SK-N-SH treated with all-trans-retinoic acid at 6 μM for 48 hours (cell line): ENCODE results near the gene IL1RN.
A peak's percentile ranks its signal among the peaks of the same experiment; 100 is the strongest.

Source experiments
- ATAC-seq: fragments of 200-7000 bp; cut with Tn5 transposase; 3 replicates; pipeline ENCODE4 v1.9.1; 2020; ENCODE audit warnings: mild to moderate bottlenecking, moderate library complexity
- ARNTL ChIP-seq: fragments of 450-650 bp; formaldehyde crosslinking; IDR thresholded peaks from 2 replicates; pipeline ENCODE4 v1.5.0; 2020; ENCODE audit warnings: low read depth, mild to moderate bottlenecking, moderate library complexity, borderline replicate concordance
- BACH2 ChIP-seq: fragments of 250-450 bp; sonication (Bioruptor Pico); IDR thresholded peaks from 2 replicates; pipeline ENCODE4 v1.9.0; 2021; ENCODE audit warnings: mild to moderate bottlenecking, borderline replicate concordance
- CSDC2 ChIP-seq: fragments of 250-450 bp; sonication (Bioruptor Pico); IDR thresholded peaks from 2 replicates; pipeline ENCODE4 v1.5.0; 2020; ENCODE audit warnings: mild to moderate bottlenecking, moderate library complexity
- ESRRG ChIP-seq: fragments of 250-450 bp; sonication (Bioruptor Pico); IDR thresholded peaks from 2 replicates; pipeline ENCODE4 v1.6.1; 2021; ENCODE audit warnings: mild to moderate bottlenecking
- GLIS3 ChIP-seq: fragments of 250-450 bp; sonication (Bioruptor Pico); IDR thresholded peaks from 2 replicates; pipeline ENCODE4 v1.5.0; 2020; ENCODE audit warnings: mild to moderate bottlenecking, moderate library complexity
- ISL1 ChIP-seq: fragments of 250-450 bp; sonication (Bioruptor Pico); IDR thresholded peaks from 2 replicates; pipeline ENCODE4 v2.1.2; 2022; ENCODE audit warnings: mild to moderate bottlenecking, moderate library complexity
- OSR1 ChIP-seq: fragments of 250-450 bp; sonication (Bioruptor Pico); IDR thresholded peaks from 2 replicates; pipeline ENCODE4 v1.8.0; 2022; ENCODE audit warnings: moderate library complexity, mild to moderate bottlenecking, inconsistent platforms
- PPARA ChIP-seq: fragments of 250-450 bp; sonication (Bioruptor Pico); IDR thresholded peaks from 2 replicates; pipeline ENCODE4 v1.5.0; 2020; ENCODE audit warnings: mild to moderate bottlenecking, borderline replicate concordance
- RARB ChIP-seq: fragments of 250-450 bp; sonication (Bioruptor Pico); IDR thresholded peaks from 2 replicates; pipeline ENCODE4 v1.8.0; 2021; ENCODE audit warnings: mild to moderate bottlenecking, moderate library complexity
- SNAI2 ChIP-seq: fragments of 250-450 bp; sonication (Bioruptor Pico); IDR thresholded peaks from 2 replicates; pipeline ENCODE4 v1.5.0; 2020; ENCODE audit warnings: mild to moderate bottlenecking, moderate library complexity
- TCF4 ChIP-seq: fragments of 250-450 bp; sonication (Bioruptor Pico); IDR thresholded peaks from 2 replicates; pipeline ENCODE4 v1.8.0; 2021; ENCODE audit warnings: mild to moderate bottlenecking, moderate library complexity, borderline replicate concordance
- TOX ChIP-seq: fragments of 250-450 bp; sonication (Bioruptor Pico); IDR thresholded peaks from 2 replicates; pipeline ENCODE4 v1.8.0; 2021; ENCODE audit warnings: mild to moderate bottlenecking, moderate library complexity, borderline replicate concordance
- ZC3H10 ChIP-seq: fragments of 250-450 bp; sonication (Bioruptor Pico); IDR thresholded peaks from 2 replicates; pipeline ENCODE4 v1.5.1; 2021; ENCODE audit warnings: mild to moderate bottlenecking, moderate library complexity
- ZFP3 ChIP-seq: fragments of 250-450 bp; sonication (Bioruptor Pico); IDR thresholded peaks from 2 replicates; pipeline ENCODE4 v1.5.0; 2020; ENCODE audit warnings: mild to moderate bottlenecking, moderate library complexity
- ZFP30 ChIP-seq: fragments of 450-650 bp; formaldehyde crosslinking; IDR thresholded peaks from 2 replicates; pipeline ENCODE4 v1.5.0; 2022; ENCODE audit warnings: mild to moderate bottlenecking, moderate library complexity
- ZNF565 ChIP-seq: fragments of 450-650 bp; formaldehyde crosslinking; conservative IDR thresholded peaks from 2 replicates; pipeline ENCODE4 v1.5.0; 2020; ENCODE audit warnings: low read depth, mild to moderate bottlenecking, moderate library complexity
- ZNF8 ChIP-seq: fragments of 450-650 bp; formaldehyde crosslinking; IDR thresholded peaks from 2 replicates; pipeline ENCODE4 v1.5.0; 2020; ENCODE audit warnings: mild to moderate bottlenecking, moderate library complexity
- TF ChIP-seq, protein P1 (sequence below): fragments of 250-450 bp; sonication (Bioruptor Pico); IDR thresholded peaks from 2 replicates; pipeline ENCODE4 v1.5.0; 2020; ENCODE audit warnings: mild to moderate bottlenecking, moderate library complexity
- TF ChIP-seq, protein P2 (sequence below): fragments of 250-450 bp; sonication (Bioruptor Pico); IDR thresholded peaks from 2 replicates; pipeline ENCODE4 v1.8.0; 2020; ENCODE audit warnings: mild to moderate bottlenecking, moderate library complexity, borderline replicate concordance
- TF ChIP-seq, protein P3 (sequence below): fragments of 250-450 bp; sonication (Bioruptor Pico); IDR thresholded peaks from 2 replicates; pipeline ENCODE4 v1.5.1; 2021; ENCODE audit warnings: mild to moderate bottlenecking, moderate library complexity
- TF ChIP-seq, protein P4 (sequence below): fragments of 250-450 bp; sonication (Bioruptor Pico); IDR thresholded peaks from 2 replicates; pipeline ENCODE4 v1.8.0; 2021; ENCODE audit warnings: low read depth, mild to moderate bottlenecking, moderate library complexity, borderline replicate concordance

The IL1RN gene

DNA sequence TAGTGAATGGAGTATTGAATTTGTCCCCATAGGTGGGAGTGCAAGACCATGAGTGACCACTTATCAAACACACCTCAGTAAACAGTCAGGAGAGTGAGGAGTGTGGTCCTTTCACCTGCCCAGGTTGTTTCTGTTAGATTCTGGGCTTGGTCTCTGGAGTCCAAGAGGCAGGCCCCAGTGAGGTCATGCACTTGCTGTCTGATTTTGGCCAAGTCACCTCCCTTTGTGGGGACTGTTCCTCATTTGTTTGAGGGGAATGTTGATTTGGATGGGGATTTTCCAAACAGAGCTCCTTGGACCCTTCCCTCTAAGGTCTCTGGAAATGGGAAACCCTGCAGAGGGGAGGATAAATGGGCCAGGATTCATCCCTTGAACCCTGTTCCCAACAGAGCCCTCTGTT lies 7.3 kb downstream of the IL1RN start:
- ATAC-seq, result no peak
- no peak for TF ChIP-seq GLIS3 (CRISPR knock-in tag)

DNA sequence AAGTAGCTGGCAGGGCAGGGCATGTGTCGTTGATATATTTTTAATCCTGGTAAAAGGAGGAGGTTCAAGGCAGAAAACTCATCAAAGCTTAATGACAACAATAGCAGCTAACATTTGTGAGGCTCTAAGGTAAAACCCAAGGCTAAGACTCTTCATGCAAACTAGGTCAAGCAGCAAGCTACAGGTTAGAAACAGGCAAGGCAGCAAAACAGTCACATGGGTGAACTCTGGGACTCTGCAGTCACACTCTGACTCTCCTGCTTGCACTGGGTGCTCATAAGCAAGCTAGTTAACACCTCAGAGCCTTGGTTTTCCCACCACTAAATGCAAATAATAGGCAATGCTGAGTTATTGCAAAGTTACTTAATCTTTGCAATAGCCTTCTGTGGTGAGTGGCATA lies 7.9 kb downstream of the IL1RN start:
- ATAC-seq, result no peak
- no peak for TF ChIP-seq SNAI2 (CRISPR knock-in tag)
- TF ChIP-seq, protein P1, sequence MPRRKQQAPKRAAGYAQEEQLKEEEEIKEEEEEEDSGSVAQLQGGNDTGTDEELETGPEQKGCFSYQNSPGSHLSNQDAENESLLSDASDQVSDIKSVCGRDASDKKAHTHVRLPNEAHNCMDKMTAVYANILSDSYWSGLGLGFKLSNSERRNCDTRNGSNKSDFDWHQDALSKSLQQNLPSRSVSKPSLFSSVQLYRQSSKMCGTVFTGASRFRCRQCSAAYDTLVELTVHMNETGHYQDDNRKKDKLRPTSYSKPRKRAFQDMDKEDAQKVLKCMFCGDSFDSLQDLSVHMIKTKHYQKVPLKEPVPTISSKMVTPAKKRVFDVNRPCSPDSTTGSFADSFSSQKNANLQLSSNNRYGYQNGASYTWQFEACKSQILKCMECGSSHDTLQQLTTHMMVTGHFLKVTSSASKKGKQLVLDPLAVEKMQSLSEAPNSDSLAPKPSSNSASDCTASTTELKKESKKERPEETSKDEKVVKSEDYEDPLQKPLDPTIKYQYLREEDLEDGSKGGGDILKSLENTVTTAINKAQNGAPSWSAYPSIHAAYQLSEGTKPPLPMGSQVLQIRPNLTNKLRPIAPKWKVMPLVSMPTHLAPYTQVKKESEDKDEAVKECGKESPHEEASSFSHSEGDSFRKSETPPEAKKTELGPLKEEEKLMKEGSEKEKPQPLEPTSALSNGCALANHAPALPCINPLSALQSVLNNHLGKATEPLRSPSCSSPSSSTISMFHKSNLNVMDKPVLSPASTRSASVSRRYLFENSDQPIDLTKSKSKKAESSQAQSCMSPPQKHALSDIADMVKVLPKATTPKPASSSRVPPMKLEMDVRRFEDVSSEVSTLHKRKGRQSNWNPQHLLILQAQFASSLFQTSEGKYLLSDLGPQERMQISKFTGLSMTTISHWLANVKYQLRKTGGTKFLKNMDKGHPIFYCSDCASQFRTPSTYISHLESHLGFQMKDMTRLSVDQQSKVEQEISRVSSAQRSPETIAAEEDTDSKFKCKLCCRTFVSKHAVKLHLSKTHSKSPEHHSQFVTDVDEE, result no peak

DNA sequence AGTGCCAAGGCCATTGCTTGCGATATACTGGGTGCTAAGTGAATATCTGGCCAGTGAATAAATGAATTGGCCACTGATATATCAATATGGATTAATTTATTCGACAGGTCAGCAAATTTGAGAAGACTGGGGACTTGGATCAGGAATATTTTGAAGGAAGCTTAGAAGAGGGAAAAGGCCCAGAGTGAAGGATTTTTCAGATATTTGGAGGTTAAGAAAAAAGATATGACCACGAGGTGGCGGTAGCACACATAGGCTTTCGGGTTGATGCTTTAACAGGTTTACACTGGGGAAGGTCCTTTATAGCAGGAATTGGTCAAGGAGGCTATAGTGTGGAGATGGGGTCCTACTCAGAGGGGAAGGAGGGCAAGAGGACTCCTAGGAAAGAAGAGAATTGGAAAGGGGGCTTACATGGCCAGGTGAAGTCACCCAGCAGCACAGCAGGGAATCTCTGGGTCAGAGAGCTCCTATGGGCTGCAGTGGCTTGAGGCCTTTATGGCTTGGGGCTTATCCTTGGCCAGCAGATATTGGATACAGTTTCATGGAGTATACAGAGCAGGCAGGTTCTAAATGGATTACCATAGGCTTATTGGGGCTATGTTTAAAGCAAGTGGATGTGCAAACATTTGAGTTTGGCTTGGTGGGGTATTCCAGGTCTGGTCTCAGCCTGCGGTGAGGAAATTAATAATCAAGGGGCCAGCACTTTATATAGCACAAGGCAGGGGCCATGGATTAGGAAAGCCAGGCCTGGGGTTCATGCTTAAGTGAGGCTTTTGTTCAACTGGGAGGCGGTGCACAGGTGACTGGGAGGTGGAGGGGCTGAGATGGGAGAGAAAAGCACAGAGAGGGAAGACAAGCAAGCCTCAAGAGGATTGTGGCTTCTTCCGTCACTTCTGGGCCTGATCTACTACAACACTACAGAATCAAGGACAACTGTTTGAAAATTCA lies 9.7 kb downstream of the IL1RN start:
- no peak for TF ChIP-seq TOX (CRISPR knock-in tag)
- no peak for TF ChIP-seq ZFP30 (CRISPR knock-in tag)
- TF ChIP-seq TCF4 (CRISPR knock-in tag), result no peak
- no peak for TF ChIP-seq ARNTL (CRISPR knock-in tag)
- TF ChIP-seq, protein P2, sequence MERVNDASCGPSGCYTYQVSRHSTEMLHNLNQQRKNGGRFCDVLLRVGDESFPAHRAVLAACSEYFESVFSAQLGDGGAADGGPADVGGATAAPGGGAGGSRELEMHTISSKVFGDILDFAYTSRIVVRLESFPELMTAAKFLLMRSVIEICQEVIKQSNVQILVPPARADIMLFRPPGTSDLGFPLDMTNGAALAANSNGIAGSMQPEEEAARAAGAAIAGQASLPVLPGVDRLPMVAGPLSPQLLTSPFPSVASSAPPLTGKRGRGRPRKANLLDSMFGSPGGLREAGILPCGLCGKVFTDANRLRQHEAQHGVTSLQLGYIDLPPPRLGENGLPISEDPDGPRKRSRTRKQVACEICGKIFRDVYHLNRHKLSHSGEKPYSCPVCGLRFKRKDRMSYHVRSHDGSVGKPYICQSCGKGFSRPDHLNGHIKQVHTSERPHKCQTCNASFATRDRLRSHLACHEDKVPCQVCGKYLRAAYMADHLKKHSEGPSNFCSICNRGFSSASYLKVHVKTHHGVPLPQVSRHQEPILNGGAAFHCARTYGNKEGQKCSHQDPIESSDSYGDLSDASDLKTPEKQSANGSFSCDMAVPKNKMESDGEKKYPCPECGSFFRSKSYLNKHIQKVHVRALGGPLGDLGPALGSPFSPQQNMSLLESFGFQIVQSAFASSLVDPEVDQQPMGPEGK (CRISPR knock-in tag), result no peak
- TF ChIP-seq CSDC2, result no peak
- no peak for TF ChIP-seq OSR1 (CRISPR knock-in tag)
- TF ChIP-seq ISL1 (CRISPR knock-in tag), result no peak
- no peak for TF ChIP-seq BACH2
- no peak for TF ChIP-seq RARB (CRISPR knock-in tag)
- no peak for TF ChIP-seq ESRRG (CRISPR knock-in tag)
- TF ChIP-seq, protein P3, sequence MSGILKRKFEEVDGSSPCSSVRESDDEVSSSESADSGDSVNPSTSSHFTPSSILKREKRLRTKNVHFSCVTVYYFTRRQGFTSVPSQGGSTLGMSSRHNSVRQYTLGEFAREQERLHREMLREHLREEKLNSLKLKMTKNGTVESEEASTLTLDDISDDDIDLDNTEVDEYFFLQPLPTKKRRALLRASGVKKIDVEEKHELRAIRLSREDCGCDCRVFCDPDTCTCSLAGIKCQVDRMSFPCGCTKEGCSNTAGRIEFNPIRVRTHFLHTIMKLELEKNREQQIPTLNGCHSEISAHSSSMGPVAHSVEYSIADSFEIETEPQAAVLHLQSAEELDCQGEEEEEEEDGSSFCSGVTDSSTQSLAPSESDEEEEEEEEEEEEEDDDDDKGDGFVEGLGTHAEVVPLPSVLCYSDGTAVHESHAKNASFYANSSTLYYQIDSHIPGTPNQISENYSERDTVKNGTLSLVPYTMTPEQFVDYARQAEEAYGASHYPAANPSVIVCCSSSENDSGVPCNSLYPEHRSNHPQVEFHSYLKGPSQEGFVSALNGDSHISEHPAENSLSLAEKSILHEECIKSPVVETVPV, result no peak
- no peak for TF ChIP-seq ZNF565
- TF ChIP-seq SNAI2 (CRISPR knock-in tag), result no peak
- TF ChIP-seq ZNF8 (CRISPR knock-in tag), result no peak
- ATAC-seq, result peak; percentile 71

DNA sequence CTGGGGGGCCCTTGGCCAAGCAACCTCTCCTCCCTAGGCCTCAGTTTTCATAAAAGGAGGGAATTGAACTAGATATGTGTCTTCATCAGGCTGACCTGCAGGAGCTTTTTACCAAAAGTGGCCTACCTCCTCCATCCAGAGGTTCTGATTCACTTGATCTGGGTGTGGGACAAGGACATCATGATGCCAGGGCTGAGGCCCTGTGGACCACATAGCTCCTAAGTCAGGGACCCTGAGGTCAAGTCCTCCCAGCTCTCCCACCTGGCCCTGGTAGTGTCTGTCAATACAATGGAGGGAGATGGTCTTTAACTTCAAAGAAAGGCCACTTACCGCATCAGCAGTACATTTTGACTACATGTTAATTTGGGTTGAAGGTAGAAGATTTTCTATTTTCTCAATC lies 10.4 kb downstream of the IL1RN start:
- no peak for TF ChIP-seq SNAI2 (CRISPR knock-in tag)
- no peak for TF ChIP-seq ZNF8 (CRISPR knock-in tag)
- TF ChIP-seq ZNF565, result no peak
- ATAC-seq, result no peak

DNA sequence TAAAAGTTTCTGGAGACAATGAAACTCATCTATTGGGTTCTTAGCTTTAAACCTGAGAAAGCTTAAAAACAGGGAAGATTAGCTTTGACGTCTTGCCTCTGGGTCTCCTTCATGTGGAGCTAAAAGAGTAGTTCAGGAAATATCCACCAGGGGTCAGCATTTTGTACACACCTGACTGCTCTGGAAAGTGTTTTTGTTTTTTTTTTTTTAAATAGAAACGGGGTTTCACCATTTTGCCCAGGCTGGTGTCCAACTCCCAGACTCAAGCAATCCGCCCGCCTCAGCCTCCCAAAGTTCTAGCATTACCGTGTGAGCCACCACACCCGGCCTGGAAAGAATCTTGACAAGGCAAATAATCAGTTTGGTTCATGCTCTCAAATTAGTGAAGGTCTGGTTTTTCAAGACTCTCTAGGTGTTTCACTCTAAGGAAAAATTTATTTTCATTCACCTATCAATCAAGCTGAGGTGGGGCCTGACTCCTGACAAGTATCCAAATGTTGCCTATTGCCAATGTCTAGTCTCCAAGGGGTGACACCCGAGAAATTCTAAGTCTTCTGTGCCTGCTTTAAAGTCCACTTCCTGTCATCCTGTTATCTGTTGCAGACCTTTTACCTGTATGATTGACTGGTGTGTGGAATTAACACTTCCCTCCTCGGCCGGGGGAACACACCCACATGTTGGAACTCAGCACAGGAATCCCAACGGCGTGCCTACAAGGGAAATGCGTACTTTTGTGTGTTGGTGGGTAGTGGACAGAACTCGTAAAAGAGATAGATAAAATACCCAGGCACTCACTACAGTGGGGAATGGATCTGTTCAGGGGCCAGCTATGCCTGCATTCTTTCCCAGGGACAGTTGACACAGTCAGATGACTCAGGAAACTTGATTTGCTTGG lies 11.3 kb downstream of the IL1RN start:
- TF ChIP-seq, protein P3, result no peak
- TF ChIP-seq ZC3H10 (CRISPR knock-in tag) (no peak), ESRRG (CRISPR knock-in tag) (no peak), OSR1 (CRISPR knock-in tag) (no peak), PPARA (CRISPR knock-in tag) (no peak), ZFP3 (no peak), ARNTL (CRISPR knock-in tag) (no peak), GLIS3 (CRISPR knock-in tag) (no peak), ZNF8 (CRISPR knock-in tag) (no peak)
- TF ChIP-seq, protein P4, sequence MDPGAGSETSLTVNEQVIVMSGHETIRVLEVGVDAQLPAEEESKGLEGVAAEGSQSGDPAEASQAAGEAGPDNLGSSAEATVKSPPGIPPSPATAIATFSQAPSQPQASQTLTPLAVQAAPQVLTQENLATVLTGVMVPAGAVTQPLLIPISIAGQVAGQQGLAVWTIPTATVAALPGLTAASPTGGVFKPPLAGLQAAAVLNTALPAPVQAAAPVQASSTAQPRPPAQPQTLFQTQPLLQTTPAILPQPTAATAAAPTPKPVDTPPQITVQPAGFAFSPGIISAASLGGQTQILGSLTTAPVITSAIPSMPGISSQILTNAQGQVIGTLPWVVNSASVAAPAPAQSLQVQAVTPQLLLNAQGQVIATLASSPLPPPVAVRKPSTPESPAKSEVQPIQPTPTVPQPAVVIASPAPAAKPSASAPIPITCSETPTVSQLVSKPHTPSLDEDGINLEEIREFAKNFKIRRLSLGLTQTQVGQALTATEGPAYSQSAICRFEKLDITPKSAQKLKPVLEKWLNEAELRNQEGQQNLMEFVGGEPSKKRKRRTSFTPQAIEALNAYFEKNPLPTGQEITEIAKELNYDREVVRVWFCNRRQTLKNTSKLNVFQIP (CRISPR knock-in tag), result no peak

More for the DNA sequence above, 11.3 kb downstream of the IL1RN start:
- peak; percentile 88 for ATAC-seq
